T-helper 1 cell treated with Interleukin-12 subunit alpha and Interleukin-12 subunit beta and Interleukin-4 antibody, amounts not matched to agents 30 ng/mL and 1 ng/mL, for 36 hours (primary cell): ENCODE measurements around the gene ACSS1. TPM values are rescaled to one million over a fixed set of nuclear protein-coding genes. Genes with fewer than 3 reads are reported as not detected.

Experiments
- intact Hi-C: fragments of 100-400 bp; cut with micrococcal nuclease; formaldehyde crosslinking; loops from one replicate; pipeline ENCODE4 v1.15.1; 2024
- total RNA-seq: library from RNA; stranded (reverse); gene quantifications from 2 replicates; pipeline ENCODE4 v1.2.3, GENCODE V29; 2022

ACSS1 gene
- total RNA-seq, 1 donor from 2014 or later, result 25.9 TPM

DNA sequence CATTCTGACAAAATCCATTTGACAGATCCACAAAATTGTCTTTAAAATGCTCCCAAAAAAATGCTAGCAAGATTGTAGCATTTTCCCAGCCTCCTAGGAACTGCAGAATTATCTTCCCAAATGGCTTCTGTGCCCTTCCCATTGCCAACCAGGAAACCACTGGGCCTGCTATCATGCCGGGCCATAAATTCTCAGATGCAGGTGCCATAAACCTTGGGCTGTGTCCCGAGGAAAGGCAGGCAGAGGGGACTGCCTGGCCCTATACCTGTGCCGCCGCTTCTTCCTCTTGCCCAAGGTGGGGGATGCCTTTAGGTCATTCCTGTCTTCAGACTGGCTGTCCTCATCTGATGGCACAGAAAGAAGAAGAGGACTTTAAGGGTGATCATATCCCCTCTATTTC, 21.2 kb upstream of the ACSS1 start:
- intact Hi-C loops, result no loop called here

DNA sequence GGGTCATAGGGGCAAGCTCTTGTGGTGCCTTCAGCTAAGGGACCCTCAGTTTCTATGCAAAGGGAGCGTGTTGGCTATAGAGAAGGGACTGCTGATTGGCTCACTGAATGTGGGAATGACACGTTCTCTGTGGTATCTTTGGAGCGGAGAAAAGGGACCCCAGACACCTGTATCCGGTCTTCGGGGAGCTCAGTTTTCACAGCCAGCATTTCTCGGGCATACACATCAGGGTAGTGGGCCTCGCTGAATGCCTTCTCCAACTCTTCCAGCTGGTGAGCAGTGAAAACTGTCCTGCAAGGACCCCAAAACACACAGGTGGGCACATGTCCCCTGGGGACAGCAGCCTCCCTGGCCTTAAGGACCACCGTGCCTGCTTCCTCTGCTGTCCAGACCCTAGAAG, 20.7 kb upstream of the ACSS1 start:
- intact Hi-C loops, result no loop called here

DNA sequence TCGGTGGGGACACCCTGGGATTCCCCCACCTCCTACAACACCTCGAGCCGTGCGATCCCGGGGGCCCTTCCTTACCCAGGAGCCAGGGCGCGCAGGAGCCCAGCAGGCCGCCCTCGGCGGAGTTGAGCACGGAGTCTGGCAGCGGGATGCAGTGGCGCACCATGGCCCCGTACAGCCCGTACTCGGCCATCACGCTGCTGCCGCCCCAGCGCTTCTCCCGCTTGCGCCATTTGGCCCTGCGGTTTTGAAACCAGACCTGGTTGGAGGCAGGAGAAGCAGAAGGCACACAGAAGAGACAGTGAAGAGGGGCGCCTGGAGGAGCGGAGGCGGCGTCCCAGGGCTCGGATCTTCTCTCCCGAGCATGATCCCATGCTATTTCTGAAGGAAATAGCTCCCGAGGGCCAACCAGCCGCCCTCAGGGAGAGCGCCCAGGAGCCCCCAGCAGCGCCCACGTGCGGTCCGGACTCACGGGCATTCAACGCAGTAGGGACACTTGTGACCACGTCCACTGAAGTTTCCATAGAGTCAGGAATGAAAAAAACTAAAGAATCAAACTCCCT, 19.8 kb upstream of the ACSS1 start:
- intact Hi-C loops, result no loop called here

DNA sequence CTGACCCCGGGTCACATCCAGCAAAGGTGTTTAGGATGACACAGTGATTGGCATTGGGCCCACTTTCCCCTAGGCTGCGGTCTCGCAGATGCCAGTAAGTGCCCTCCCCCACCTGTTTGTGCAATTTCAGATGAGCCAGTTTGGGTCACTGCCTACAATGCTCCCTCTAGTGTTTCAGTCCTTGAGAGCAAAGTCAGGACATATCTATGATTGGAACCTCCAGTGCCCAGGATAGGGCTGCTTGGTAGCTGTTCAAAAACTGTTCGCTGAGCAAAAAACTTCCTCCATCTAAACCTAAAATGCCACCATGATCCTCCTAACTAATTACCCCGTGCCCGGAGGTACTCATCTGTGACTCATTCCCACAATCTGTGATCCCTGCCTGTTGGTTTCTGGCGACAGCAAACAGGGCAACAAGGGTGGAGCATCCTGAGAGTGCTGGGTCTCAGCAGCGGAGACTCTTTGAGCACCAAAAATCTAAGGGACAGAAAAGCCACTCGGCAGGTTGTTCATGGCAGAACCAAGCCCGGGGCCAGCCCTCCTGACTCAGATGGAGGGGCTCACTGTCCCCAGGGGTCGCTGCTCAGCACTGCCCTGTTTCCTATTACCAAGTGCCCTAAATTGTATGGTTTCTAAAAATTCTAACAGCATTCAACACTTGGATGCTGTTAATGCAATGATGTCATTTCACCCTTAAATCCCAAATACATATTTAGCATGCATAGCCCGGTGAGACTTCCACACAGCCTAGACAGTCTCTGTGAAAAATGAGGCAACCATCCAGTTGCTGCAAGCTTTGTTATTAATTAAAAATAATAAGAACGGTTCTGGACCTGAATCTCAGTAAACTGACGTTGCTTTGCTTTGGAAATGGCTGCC, 19.0 kb upstream of the ACSS1 start:
- intact Hi-C loops, result no loop called here

DNA sequence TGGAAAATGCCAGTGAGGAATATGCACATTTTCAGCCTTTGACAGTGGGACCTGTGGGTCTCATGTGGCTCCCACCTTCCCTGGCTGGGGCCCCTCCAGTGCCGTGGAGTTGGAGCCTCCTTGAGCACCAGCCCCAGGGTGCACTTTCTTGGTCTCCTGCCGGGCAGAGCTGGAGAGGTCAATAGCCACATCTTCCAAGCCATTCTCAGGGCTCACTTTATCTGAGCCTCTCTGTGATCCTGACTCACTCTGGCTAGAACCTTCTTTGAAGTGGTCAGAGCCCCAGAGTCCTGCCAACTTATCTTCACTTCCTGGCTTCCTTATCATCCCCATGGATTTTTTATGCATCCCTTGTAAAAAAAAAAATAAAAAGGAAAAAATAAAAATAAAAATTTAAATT, 18.3 kb upstream of the ACSS1 start:
- intact Hi-C loops, result no loop called here

DNA sequence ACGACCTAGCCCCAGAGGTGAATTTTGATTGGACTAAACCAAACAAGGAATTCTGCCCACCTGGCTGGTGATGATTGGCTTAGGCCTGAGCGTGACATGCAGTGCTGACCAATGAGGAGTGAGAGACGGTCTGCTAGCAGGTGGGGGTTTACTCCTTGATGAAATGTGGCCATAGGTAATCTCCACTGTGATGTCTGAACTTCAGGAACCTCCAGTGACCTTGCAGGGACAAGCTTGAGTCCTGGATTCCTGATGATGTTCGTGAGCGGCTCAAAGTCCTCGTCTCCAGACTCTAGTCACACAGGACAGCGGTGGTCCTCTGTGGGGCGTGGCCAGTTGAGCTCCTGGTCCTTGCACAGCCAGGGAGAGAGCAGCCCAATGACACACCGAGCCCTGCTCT, 15.6 kb upstream of the ACSS1 start:
- intact Hi-C loops, result no loop called here

DNA sequence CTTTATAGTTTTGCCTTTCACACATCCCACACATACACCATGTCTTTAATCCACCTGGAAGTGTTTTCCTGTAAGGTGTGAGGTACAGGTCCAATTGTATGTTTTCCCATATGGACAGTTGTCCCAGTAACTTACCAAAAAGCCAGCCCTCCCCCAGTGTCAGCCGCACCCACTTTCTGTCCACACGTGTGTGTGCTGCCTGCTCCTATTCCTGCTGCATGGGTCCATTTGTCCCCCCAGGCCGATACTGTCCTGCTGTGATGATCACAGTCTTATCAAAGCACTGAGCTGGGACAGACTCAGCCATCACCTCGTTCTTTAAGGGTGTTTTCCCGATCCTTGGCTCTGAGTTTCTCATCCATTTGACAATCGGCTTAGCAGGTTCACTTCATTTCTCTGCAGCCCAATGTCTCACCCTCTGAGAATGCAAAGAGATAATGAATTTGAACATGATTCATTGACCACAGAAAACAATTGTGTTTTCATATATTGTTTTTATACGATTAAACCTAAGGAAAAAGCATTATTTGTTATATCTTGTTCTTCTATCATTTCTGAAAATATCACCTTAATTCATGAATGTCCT, 14.4 kb upstream of the ACSS1 start:
- intact Hi-C loops, result no loop called here

DNA sequence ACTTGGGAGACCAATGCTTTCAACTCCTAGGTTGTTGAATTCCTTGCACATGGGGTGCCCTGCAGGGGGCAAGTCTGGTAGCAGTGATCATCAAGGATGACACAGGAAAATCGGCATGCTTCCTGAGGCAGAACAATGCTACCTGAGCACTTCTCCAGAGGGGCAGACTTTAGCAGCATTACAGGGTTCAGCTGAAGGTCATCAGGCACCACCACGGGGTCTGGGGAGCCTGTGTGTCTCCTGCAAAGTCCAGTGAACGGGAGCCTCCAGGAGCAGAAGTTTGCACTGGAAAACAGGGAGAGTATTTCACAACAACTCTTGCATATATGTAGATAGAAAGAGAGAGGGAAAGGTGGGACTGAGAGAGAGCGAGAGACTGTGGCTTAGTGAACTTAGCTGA, 13.8 kb upstream of the ACSS1 start:
- intact Hi-C loops, result no loop called here

DNA sequence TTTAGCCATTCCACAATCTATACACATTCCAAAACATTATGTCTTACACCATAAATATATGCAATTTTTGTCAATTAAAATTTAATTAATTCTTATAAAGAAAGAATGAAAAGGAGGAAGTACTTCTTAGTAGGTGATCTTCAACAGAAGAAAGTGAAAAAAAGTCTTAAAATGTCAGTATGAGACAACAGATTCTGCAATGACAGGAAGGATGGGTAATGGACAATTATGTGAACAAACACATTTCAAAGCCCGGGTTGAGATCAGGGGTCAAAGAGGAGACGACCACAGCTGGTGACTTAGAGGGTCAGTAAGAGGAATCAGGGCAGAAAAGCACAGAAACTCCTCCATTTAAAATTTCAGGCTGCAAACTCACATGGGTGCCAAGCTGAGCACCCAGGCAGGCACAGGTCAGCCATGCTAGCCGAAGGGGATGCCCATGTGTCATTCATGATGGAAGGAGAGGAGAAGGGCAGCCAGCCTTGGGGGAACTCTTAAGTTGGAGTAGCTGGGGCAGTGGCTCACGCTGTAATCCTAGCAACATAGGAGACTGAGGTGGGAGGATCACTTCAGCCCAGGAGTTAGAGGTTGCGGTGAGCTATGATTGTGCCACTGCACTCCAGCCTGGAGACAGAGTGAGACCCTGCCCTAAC, 13.0 kb upstream of the ACSS1 start:
- intact Hi-C loops, result no loop called here

DNA sequence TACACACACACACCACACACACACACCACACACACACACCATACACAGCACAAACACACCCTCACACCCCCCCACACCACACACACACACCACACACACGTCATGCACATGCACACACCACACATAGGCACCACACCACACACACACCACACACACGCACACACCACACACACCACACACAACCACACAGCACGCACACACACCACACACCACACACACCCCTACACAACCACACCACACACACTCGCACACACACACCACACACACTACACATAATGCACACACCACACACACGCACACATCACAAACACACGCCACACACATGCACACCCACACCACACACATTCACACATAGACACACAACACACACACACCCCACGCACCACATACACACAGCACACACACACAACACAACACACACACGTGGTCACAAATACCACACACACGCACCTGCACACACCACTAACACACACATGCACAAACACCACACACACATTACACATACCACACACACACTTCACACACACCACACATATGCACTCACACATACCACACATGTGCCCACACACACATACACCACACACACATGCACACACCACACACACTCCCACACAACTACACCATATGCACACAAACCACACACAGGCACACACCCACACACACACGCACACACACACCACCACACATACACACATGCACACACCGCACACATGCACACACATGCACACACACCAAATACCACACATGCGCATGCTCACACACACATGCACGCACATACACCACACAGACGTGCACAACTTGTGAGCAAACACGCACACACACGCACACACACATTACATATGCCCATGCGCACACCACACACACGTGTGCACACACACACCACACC, 9.4 kb upstream of the ACSS1 start:
- intact Hi-C loops, result loop anchor here (10.0 kb wide), 1 partner anchor 963 kb away; no protein-coding TSS in a partner anchor

DNA sequence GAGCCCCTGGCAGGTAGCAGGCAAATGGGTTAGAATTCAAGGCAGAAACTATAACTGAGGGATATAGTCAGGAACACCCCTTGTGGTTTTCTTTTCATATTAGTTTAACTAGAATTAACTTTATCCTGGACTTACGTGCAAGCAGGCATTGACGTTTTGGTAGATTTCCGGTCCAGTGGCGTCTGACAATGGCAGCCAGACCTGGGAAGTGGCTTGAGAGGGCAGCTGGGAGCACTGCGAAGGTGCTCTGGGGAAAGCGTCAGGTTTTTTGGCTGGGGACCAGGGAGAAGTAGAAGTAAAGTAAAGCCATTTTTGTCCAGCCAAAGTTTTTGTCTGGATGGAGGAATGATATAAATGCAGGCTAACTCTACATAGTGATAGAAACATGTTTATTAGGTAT, 8.4 kb upstream of the ACSS1 start:
- intact Hi-C loops, result loop anchor here (10.0 kb wide), 1 partner anchor 962 kb away; no protein-coding TSS in a partner anchor

DNA sequence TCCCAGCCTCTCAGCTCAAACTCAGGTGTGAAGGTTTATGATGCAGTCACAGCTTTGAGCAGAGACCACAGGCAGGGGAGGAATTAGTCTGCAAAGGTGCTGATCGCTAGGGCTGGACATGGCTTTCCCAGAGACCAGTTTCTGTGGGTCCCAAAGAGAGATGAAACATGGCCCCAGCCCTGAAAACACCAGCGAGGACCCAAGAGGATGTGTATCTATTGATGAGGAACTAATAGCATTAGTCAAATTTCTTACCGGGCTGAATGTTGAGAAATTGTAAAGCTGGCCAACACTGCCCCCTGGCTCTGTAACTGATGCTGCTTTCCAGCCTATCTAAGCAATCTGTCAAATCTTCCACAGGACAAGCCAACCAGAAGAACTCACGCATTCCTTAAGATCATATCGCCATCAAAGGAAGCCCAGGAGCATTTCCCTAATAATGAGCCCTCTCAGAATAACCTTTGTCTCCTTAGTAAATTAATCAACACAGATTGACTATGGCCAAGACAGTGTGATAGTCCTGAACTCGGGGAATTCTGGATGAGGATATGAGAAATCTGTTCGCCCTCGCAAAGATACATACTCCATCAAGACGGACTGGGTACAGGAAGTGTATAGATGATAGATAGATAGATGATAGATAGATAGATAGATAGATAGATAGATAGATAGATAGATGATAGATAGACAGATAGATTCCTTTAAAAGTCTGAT, 7.8 kb upstream of the ACSS1 start:
- intact Hi-C loops, result loop anchor here (1.0 to 10.0 kb wide), 7 partner anchors 8 to 1129 kb away; no protein-coding TSS in a partner anchor

DNA sequence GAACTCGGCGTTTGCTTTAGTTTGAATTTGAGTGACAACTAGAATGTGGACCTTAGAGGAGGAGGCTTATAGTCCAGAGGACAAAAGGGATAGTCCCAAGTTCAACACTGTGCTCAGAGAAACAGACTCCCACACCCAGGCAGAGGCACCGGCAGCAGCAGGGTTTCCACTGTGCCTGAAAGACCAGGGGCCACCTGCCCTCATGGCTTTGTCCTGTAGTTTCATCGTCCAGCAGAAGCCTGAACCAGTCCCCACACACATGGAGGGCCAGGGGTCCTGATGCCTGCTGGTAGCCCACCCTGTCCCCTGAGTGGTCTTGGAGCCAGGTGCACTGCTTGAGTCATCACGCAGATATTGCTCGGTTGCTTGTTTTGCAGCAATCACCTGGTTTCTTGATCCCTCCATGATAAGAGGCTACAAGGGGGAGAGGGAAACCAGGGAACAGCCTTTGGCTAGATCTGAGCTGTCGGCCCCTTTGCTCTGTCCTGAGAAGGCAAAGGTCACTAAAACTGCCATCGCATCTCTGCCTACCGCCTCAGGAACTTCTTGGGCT, 7.2 kb upstream of the ACSS1 start:
- intact Hi-C loops, result loop anchor here (1.0 to 10.0 kb wide), 7 partner anchors 8 to 1128 kb away; no protein-coding TSS in a partner anchor

DNA sequence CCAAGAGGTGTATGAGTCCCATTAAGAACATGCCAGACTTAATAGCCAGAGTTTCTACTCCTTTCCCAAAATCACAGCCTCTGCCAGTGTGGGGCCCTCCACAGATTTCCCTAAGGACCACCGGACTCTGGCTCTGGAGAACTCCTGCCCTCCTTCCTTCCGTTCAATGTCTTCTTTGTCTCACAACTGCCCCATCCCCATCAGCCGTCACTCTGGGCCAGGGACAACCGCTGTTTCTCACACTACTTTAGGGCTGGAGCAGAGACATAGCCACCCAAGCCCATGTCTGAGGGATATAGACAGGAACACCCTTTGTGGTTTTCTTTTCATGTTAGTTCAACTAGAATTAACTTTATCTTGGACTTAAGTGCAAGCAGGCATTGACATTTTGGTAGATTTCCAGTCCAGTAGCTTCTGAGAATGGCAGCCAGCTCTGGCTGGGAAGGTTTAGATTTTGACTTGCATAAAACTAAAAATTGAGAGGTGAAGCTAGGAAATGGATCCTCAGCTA, 6.7 kb upstream of the ACSS1 start:
- intact Hi-C loops, result loop anchor here (1.0 to 10.0 kb wide), 7 partner anchors 7 to 1128 kb away; no protein-coding TSS in a partner anchor

DNA sequence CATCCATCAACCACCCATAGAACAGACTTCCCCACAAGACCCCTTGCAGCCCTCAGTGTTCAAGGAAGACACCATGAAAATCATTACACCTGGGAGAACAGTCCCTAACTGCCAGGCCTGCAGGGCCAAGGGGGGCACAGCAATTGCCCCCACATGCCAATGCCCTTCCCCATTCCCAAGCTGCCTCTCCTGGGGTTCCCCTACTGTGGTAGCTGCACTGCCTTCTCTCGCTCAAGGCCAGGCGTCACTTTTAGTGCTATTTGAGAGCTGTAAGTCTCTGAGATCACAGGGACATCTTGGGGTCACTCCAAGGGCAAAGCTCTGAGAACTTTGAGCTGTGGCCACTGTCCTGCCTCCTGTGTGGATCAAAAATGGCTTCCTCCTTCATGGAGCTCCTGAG, 6.0 kb upstream of the ACSS1 start:
- intact Hi-C loops, result loop anchor here (2.0 to 10.0 kb wide), 3 partner anchors 145 to 1127 kb away; no protein-coding TSS in a partner anchor

DNA sequence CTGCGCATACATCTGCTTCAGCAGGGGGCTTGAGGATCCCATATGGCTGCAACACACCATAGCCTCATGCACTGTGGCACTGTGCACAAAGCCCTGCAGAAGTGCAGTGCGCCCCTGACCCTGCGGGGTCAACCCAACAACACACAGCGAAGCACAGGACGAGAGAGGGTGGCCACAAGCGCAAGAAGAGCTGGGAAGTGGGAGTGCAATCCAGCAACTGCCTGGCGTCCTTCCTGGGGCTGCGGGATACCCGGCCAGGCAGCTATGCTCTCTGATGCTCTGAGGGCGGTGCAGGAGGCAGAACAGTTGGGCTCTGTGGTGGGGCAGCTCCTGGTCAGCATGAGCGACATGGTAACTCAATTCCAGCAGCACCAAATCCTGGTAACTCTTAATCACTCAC, 5.6 kb upstream of the ACSS1 start:
- intact Hi-C loops, result loop anchor here (10.0 kb wide), 1 partner anchor 959 kb away; no protein-coding TSS in a partner anchor

DNA sequence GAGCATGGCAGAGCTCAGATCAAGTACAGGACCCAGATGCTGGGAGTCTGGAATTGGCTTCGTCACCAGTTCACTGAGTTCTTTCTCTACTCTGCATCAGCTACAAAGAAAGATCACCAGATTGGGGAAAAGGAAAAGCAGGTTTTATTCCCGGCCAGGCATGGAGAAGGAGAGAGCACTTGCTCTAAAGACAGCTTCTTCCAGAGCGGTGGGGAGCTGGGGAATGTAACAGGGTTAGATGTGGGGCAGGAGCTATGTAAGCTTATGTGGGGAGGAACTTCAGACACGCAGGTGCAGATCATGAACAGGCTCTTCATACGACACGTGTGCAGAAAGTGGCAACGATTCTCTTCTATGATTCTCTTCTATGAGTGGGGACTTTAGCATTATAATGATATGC, 4.9 kb upstream of the ACSS1 start:
- intact Hi-C loops, result loop anchor here (10.0 kb wide), 1 partner anchor 958 kb away; no protein-coding TSS in a partner anchor

DNA sequence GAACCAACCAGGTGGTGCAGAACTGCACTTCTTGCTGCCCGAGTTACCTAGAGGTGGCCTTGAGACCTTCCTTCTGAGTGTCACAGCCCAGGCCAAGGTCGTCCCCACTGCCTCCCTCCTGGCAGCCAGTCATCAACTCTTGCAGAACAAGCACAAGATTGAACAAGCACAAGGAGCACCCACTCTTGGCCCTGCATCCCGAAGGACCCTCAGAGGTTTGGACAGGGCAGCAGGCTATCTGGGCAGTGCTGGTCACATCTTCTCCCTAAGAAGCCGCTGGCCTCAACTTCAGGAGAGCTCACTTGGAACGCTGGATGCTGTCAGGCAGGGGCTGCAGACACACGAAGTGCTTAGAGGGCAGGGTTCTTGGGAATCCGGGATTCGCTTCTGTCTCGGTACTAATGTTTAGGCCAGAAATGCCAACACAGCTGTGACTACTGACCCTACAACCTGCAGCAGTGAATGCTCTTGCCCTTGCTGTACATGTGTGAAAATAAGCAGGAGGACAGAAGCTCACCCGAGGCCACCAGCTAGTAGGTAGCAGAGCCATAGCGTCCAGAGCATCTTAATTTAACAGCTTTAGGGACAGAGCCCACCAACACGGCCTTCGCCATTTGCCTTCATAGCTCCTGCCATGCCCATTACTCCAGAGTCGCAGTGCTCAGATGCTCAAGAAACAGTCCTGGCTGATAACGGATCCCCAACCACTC, 4.0 kb upstream of the ACSS1 start:
- intact Hi-C loops, result loop anchor here (10.0 kb wide), 1 partner anchor 957 kb away; no protein-coding TSS in a partner anchor
